Parathyroid adenoma (tissue), 2 donors: ENCODE data around the gene DOK6.

Source experiments
- H2AFZ ChIP-seq: fragments of 300-600 bp; sonication (generic); one replicate; pipeline ENCODE4 v1.7.0; 2017; ENCODE audit warnings: antibody characterized with exemption, mild to moderate bottlenecking
- H3K27ac ChIP-seq: fragments of 300-600 bp; sonication (generic); one replicate; pipeline ENCODE4 v1.7.0; 2017
- H3K27me3 ChIP-seq: fragments of 300-600 bp; sonication (generic); one replicate; pipeline ENCODE4 v1.7.0; 2017; ENCODE audit warnings: low read length; ENCODE audit not compliant: control insufficient read depth, insufficient read depth
- H3K36me3 ChIP-seq: fragments of 300-600 bp; sonication (generic); one replicate; pipeline ENCODE4 v1.7.0; 2017; ENCODE audit warnings: low read length; ENCODE audit not compliant: control insufficient read depth, insufficient read depth
- H3K4me1 ChIP-seq: fragments of 300-600 bp; sonication (generic); one replicate; pipeline ENCODE4 v1.7.0; 2017; ENCODE audit warnings: control low read depth
- H3K4me2 ChIP-seq: fragments of 300-600 bp; sonication (generic); one replicate; pipeline ENCODE4 v1.7.0; 2017; ENCODE audit warnings: low read length
- H3K4me3 ChIP-seq: fragments of 300-600 bp; sonication (generic); one replicate; pipeline ENCODE4 v1.7.0; 2017; ENCODE audit warnings: low read depth, low read length
- H3K79me2 ChIP-seq: fragments of 300-600 bp; sonication (generic); one replicate; pipeline ENCODE4 v1.7.0; 2017; ENCODE audit warnings: control low read depth
- H3K9ac ChIP-seq: fragments of 300-600 bp; sonication (generic); one replicate; pipeline ENCODE4 v1.7.0; 2017; ENCODE audit warnings: mild to moderate bottlenecking
- H3K9me3 ChIP-seq: fragments of 300-600 bp; sonication (generic); one replicate; pipeline ENCODE4 v1.7.0; 2017; ENCODE audit warnings: low read length; ENCODE audit not compliant: control insufficient read depth
- TF ChIP-seq, protein P1 (sequence below): fragments of 300-600 bp; sonication (generic); IDR thresholded peaks from one replicate; pipeline ENCODE4 v1.7.0; 2017; ENCODE audit warnings: antibody characterized with exemption, mild to moderate bottlenecking
- donor health status: primary hyperparathyroidism.

DOK6 gene

DNA sequence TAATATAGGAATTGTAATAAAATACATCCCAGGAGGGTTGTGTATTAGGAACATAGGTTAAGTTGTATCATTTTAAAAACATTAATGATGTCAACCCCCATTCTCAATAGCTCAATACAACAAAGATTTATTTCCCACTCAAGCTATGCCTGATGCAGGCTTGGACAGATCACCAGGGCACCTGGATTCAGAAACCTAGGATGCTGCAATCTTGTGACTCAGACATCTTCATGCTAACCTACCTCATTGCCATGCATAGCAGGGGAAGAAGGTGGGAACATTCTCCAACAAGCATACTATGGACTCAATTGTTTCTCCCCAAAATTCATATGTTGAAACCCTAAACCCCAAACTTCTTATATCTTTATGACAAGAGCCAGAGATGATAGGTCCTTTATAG lies 302.8 kb downstream of the DOK6 start:
- H2AFZ ChIP-seq, result no peak overlapping the region
- TF ChIP-seq, protein P1, sequence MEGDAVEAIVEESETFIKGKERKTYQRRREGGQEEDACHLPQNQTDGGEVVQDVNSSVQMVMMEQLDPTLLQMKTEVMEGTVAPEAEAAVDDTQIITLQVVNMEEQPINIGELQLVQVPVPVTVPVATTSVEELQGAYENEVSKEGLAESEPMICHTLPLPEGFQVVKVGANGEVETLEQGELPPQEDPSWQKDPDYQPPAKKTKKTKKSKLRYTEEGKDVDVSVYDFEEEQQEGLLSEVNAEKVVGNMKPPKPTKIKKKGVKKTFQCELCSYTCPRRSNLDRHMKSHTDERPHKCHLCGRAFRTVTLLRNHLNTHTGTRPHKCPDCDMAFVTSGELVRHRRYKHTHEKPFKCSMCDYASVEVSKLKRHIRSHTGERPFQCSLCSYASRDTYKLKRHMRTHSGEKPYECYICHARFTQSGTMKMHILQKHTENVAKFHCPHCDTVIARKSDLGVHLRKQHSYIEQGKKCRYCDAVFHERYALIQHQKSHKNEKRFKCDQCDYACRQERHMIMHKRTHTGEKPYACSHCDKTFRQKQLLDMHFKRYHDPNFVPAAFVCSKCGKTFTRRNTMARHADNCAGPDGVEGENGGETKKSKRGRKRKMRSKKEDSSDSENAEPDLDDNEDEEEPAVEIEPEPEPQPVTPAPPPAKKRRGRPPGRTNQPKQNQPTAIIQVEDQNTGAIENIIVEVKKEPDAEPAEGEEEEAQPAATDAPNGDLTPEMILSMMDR, result no peak
- no peaks in the 10 kb centered on the region for H3K4me1 ChIP-seq
- H3K27ac ChIP-seq, result no peak overlapping the region
- no peak overlapping the region for H3K4me3 ChIP-seq
- no peaks in the 10 kb centered on the region for H3K9me3 ChIP-seq
- H3K9ac ChIP-seq, result no peak overlapping the region
- no peaks in the 10 kb centered on the region for H3K79me2 ChIP-seq
- H3K27me3 ChIP-seq, result no peaks in the 10 kb centered on the region
- H3K4me2 ChIP-seq, result no peak overlapping the region
- no peaks in the 10 kb centered on the region for H3K36me3 ChIP-seq

DNA sequence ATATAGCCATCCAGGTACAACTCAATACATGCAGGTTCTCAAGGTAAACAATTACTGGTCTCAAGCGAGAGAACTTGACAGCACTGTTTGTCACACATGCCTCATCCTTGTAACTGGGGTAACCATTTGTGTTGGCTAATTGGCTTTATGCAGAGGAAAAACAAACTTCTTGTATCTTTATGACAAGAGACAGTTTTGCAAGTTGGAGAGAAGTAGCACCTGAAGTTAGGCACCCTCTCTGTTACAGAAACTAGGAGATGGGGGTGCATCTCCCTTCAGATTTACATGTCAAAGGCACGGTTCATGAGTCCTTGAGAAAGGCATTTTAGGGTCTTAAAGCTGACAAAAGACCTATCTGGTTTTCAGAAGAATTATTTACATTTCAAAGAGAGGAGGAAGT lies 305.3 kb downstream of the DOK6 start:
- Histone ChIP-seq H3K9me3 (no peaks in the 10 kb centered on the region), H3K79me2 (no peaks in the 10 kb centered on the region), H3K4me1 (no peaks in the 10 kb centered on the region), H2AFZ (no peak overlapping the region), H3K4me3 (no peak overlapping the region), H3K36me3 (no peaks in the 10 kb centered on the region), H3K4me2 (no peak overlapping the region), H3K27me3 (no peaks in the 10 kb centered on the region), H3K27ac (no peak overlapping the region), H3K9ac (no peak overlapping the region)
- TF ChIP-seq, protein P1, result no peak

DNA sequence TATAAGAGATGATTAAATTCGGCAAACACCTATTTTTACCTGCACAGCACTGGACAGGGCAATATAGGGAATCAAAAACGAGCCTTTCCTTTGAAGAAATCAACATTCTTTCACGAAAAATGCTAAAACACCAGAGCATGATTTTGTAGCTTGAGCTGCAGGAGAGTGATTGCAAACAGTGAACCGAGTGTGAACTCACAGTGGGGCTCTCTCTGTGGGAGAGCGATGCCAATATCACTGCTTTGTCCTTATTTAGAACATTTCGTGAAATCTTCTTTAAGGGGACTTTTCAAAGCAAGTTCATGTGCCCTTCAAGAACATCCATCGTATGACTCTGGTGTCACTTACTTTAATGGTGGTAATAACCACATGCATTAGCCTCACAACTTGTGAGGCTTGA lies 308.2 kb downstream of the DOK6 start:
- H3K79me2 ChIP-seq, result no peaks in the 10 kb centered on the region
- H3K27ac ChIP-seq, result no peak overlapping the region
- no peak overlapping the region for H3K9ac ChIP-seq
- no peaks in the 10 kb centered on the region for H3K36me3 ChIP-seq
- H2AFZ ChIP-seq, result no peak overlapping the region
- no peaks in the 10 kb centered on the region for H3K27me3 ChIP-seq
- no peak overlapping the region for H3K4me2 ChIP-seq
- no peaks in the 10 kb centered on the region for H3K9me3 ChIP-seq
- H3K4me1 ChIP-seq, result no peaks in the 10 kb centered on the region
- no peak overlapping the region for H3K4me3 ChIP-seq
- TF ChIP-seq, protein P1, result no peak

DNA sequence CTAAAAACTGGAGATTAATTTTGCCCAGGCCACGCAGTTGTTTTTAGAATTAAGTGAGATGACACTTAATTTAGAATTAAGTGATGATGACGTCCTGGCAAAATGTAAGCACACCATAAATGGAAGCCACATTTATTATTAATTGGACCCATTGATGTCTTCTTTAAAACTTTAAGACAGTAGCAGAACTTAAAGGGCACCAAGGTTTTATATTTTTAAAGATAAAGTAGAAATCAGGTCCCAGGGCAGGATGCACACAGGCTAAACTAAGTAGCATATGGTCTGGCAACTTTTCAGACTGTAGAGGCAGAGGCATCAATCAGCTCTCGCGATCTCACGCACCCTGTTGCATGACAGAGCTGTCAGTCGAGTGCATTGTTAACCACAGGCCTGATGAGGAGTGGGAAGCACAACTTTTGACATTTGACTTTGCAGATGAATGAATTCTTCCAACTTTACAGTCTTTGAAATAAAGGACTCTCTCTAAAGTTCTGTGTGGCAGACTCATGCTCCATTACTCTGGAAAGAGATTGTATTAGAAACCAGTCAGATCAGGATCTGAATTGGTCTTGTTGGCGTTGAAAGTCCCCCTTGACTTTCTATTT lies 314.6 kb downstream of the DOK6 start:
- TF ChIP-seq, protein P1, result no peak
- Histone ChIP-seq H3K4me2 (no peak overlapping the region), H3K4me3 (no peak overlapping the region), H3K4me1 (no peaks in the 10 kb centered on the region), H3K27ac (no peak overlapping the region), H3K36me3 (no peaks in the 10 kb centered on the region), H2AFZ (no peak overlapping the region), H3K79me2 (no peaks in the 10 kb centered on the region), H3K9ac (no peak overlapping the region), H3K27me3 (no peaks in the 10 kb centered on the region), H3K9me3 (no peaks in the 10 kb centered on the region)

DNA sequence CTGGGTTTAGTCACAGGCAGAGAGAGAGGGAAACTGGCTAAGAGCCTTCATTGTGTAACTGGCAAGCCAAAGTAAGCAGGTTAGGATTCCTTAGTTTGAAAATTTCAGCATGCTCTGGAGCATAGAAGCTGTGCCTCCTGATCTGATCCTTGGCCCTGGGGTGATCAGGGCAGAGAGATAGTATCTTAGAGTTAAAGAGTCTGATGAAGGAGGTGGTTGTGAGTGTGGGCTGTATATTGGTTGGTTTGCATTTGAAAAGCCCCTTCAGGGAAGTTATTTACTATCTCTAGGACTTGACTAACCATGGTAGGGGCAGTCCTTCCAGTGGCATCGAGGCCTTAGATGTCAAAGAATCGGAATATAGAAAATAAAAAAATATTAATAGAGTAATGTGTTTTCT lies 316.9 kb downstream of the DOK6 start:
- no peak overlapping the region for H3K27ac ChIP-seq
- H2AFZ ChIP-seq, result no peak overlapping the region
- H3K4me2 ChIP-seq, result no peak overlapping the region
- H3K9me3 ChIP-seq, result no peaks in the 10 kb centered on the region
- no peaks in the 10 kb centered on the region for H3K4me1 ChIP-seq
- no peak overlapping the region for H3K4me3 ChIP-seq
- no peak overlapping the region for H3K9ac ChIP-seq
- no peaks in the 10 kb centered on the region for H3K27me3 ChIP-seq
- TF ChIP-seq, protein P1, result no peak
- H3K36me3 ChIP-seq, result no peaks in the 10 kb centered on the region
- no peaks in the 10 kb centered on the region for H3K79me2 ChIP-seq
